ENCODE data around the gene VRK2. TPM values are rescaled to one million over a fixed set of nuclear protein-coding genes. Genes with fewer than 3 reads are reported as not detected.

The VRK2 gene
- total RNA-seq, 1 experiment from 2014 or later, result 33.0 TPM

DNA sequence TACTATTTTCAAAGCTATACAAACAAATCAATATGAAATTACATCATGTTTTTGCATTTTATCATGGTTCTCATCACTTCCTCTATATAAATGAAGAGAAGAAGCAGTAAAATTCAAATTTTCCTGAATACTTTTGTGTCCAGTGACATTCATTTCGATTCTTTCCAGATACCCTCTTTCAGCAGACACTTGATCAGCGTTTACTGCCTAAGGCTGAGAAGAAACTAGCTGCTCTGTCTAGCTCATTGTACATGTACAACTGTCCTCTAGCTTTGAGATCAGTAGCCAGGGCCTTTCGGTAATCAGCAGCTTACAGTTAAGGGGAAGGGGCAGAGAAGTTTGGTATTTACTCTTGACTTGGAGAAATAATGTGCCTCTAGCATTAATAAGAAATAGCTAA, 4.8 kb downstream of the VRK2 start:
- Histone ChIP-seq H3K4me3 (replicated peaks in 1 of 2; ENCODE audit: low read depth in 1 of 2, low read length in 2 of 2) (no peak overlapping the region), H3K4me2 (ENCODE audit: low read length) (no peak overlapping the region), H3K27me3 (ENCODE audit: insufficient read depth, low read length) (no peaks in the 10 kb centered on the region), H3K27ac (ENCODE audit: low read depth, low read length) (no peak overlapping the region), H3K36me3 (ENCODE audit: control insufficient read depth in 1 of 2, insufficient read depth in 2 of 2, low read length in 2 of 2) (peaks cover 5 to 18% of the 10 kb centered on the region in 2 experiments; a peak in 2 of 4 replicates), H3K79me2 (ENCODE audit: insufficient read depth, low read length) (peaks cover 67% of the 10 kb centered on the region), H4K20me1 (ENCODE audit: insufficient read depth) (no peaks in the 10 kb centered on the region), H2AFZ (ENCODE audit: low read depth, low read length, poor library complexity, severe bottlenecking) (no peak overlapping the region), H3K9me3 (ENCODE audit: control insufficient read depth in 1 of 2, insufficient read depth in 1 of 2, low read depth in 1 of 2, low read length in 2 of 2) (no peaks in the 10 kb centered on the region), H3K9ac (ENCODE audit: low read length) (no peak overlapping the region), H3K4me1 (ENCODE audit: control insufficient read depth in 1 of 2, insufficient read depth in 2 of 2, low read length in 2 of 2) (peaks cover 4 to 12% of the 10 kb centered on the region in 2 experiments; a peak in 3 of 4 replicates), H3K9me2 (ENCODE audit: insufficient read depth) (no peaks in the 10 kb centered on the region)
- ATAC-seq (no peak), DNase-seq (ENCODE audit: low read depth, low spot score) (no peak)
- BruUV-seq (replicated peaks), result no TSS peak
- CTCF ChIA-PET, result no interaction called here
- no peak for TF ChIP-seq TCF7L2 (IDR thresholded peaks at IDR 0.05; ENCODE audit: borderline replicate concordance, extremely low read depth, insufficient read depth, insufficient read length)
- TF ChIP-seq EZH2 (IDR thresholded peaks at IDR 0.05), result no peak
- TF ChIP-seq CEBPB (IDR thresholded peaks at IDR 0.05; ENCODE audit: low read depth), result no peak
- TF ChIP-seq CBX3 (IDR thresholded peaks at IDR 0.05; ENCODE audit: low read depth), result no peak
- POLR2A ChIA-PET, result interaction anchor here (1.0 kb wide), 1 partner anchor 10 kb away, joined by 4 read pairs; no protein-coding TSS in a partner anchor
- RAD21 ChIA-PET (ENCODE audit: low non-redundant PET in 1 of 2, low total read pairs in 2 of 2, uncharacterized antibody in 2 of 2, unreplicated experiment in 2 of 2), result no interaction called here
- intact Hi-C loops (cut with micrococcal nuclease), result no loop called here

DNA sequence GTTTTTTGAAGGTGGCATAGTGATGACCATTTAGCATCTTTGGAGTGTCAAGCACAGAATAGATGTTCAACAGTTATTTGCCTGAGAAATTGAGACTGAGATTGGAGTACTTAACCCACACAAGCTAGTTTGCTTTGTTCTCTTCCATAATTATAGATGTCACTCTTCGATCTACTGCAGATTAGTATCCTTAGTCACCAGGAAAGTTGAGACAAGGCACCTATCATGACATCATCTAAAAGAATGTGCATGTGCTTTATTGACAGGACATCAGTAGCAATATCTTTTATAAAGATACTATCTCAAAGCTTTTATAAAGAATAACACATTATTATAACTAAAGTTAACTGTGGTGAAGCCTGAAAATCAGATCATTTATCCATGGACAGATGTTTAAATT, 6.4 kb downstream of the VRK2 start:
- no TSS peak for BruUV-seq (replicated peaks)
- ATAC-seq (no peak), DNase-seq (ENCODE audit: low read depth, low spot score) (no peak)
- Histone ChIP-seq H3K9me2 (ENCODE audit: insufficient read depth) (no peaks in the 10 kb centered on the region), H3K9me3 (ENCODE audit: control insufficient read depth in 1 of 2, insufficient read depth in 1 of 2, low read depth in 1 of 2, low read length in 2 of 2) (no peaks in the 10 kb centered on the region), H2AFZ (ENCODE audit: low read depth, low read length, poor library complexity, severe bottlenecking) (no peak overlapping the region), H3K9ac (ENCODE audit: low read length) (no peak overlapping the region), H3K79me2 (ENCODE audit: insufficient read depth, low read length) (peaks cover 56% of the 10 kb centered on the region), H3K4me3 (replicated peaks in 1 of 2; ENCODE audit: low read depth in 1 of 2, low read length in 2 of 2) (no peak overlapping the region), H3K4me2 (ENCODE audit: low read length) (no peak overlapping the region), H3K36me3 (ENCODE audit: control insufficient read depth in 1 of 2, insufficient read depth in 2 of 2, low read length in 2 of 2) (peaks cover 5 to 20% of the 10 kb centered on the region in 2 experiments; a peak in 2 of 4 replicates), H3K27me3 (ENCODE audit: insufficient read depth, low read length) (no peaks in the 10 kb centered on the region), H3K27ac (ENCODE audit: low read depth, low read length) (no peak overlapping the region), H4K20me1 (ENCODE audit: insufficient read depth) (no peaks in the 10 kb centered on the region), H3K4me1 (ENCODE audit: control insufficient read depth in 1 of 2, insufficient read depth in 2 of 2, low read length in 2 of 2) (peaks cover 0 to 7% of the 10 kb centered on the region in 2 experiments; a peak in 3 of 4 replicates)
- intact Hi-C loops (cut with micrococcal nuclease), result no loop called here
- RAD21 ChIA-PET (ENCODE audit: low non-redundant PET in 1 of 2, low total read pairs in 2 of 2, uncharacterized antibody in 2 of 2, unreplicated experiment in 2 of 2), result no interaction called here
- CTCF ChIA-PET, result no interaction called here
- POLR2A ChIA-PET, result no interaction called here
- TF ChIP-seq EZH2phosphoT487 (IDR thresholded peaks at IDR 0.05; ENCODE audit: borderline replicate concordance) (no peak), RAD21 (IDR thresholded peaks at IDR 0.05; ENCODE audit: low read depth) (no peak), FOSL1 (IDR thresholded peaks at IDR 0.05; ENCODE audit: low read depth) (no peak), SRF (IDR thresholded peaks at IDR 0.05; ENCODE audit: low read depth) (no peak), TCF7L2 (IDR thresholded peaks at IDR 0.05; ENCODE audit: borderline replicate concordance, extremely low read depth, insufficient read depth, insufficient read length) (no peak), ZFX (IDR thresholded peaks at IDR 0.05) (no peak), POLR2A (IDR thresholded peaks at IDR 0.05; ENCODE audit: borderline replicate concordance, extremely low read depth, insufficient read depth, insufficient read length) (no peak), EGR1 (IDR thresholded peaks at IDR 0.05; ENCODE audit: low read depth) (no peak), POLR2AphosphoS5 (IDR thresholded peaks at IDR 0.05; ENCODE audit: low read depth, low read length) (no peak), JUND (IDR thresholded peaks at IDR 0.05) (no peak), EZH2 (IDR thresholded peaks at IDR 0.05) (no peak), SP1 (IDR thresholded peaks at IDR 0.05; ENCODE audit: low read depth) (no peak), CEBPB (IDR thresholded peaks at IDR 0.05; ENCODE audit: low read depth) (no peak)
- TF ChIP-seq, protein P1, sequence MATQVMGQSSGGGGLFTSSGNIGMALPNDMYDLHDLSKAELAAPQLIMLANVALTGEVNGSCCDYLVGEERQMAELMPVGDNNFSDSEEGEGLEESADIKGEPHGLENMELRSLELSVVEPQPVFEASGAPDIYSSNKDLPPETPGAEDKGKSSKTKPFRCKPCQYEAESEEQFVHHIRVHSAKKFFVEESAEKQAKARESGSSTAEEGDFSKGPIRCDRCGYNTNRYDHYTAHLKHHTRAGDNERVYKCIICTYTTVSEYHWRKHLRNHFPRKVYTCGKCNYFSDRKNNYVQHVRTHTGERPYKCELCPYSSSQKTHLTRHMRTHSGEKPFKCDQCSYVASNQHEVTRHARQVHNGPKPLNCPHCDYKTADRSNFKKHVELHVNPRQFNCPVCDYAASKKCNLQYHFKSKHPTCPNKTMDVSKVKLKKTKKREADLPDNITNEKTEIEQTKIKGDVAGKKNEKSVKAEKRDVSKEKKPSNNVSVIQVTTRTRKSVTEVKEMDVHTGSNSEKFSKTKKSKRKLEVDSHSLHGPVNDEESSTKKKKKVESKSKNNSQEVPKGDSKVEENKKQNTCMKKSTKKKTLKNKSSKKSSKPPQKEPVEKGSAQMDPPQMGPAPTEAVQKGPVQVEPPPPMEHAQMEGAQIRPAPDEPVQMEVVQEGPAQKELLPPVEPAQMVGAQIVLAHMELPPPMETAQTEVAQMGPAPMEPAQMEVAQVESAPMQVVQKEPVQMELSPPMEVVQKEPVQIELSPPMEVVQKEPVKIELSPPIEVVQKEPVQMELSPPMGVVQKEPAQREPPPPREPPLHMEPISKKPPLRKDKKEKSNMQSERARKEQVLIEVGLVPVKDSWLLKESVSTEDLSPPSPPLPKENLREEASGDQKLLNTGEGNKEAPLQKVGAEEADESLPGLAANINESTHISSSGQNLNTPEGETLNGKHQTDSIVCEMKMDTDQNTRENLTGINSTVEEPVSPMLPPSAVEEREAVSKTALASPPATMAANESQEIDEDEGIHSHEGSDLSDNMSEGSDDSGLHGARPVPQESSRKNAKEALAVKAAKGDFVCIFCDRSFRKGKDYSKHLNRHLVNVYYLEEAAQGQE (IDR thresholded peaks at IDR 0.05; ENCODE audit: low read depth), result no peak
- TF ChIP-seq, protein P2, sequence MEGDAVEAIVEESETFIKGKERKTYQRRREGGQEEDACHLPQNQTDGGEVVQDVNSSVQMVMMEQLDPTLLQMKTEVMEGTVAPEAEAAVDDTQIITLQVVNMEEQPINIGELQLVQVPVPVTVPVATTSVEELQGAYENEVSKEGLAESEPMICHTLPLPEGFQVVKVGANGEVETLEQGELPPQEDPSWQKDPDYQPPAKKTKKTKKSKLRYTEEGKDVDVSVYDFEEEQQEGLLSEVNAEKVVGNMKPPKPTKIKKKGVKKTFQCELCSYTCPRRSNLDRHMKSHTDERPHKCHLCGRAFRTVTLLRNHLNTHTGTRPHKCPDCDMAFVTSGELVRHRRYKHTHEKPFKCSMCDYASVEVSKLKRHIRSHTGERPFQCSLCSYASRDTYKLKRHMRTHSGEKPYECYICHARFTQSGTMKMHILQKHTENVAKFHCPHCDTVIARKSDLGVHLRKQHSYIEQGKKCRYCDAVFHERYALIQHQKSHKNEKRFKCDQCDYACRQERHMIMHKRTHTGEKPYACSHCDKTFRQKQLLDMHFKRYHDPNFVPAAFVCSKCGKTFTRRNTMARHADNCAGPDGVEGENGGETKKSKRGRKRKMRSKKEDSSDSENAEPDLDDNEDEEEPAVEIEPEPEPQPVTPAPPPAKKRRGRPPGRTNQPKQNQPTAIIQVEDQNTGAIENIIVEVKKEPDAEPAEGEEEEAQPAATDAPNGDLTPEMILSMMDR (IDR thresholded peaks at IDR 0.05 in 2 of 3, conservative IDR thresholded peaks at IDR 0.05 in 1 of 3; ENCODE audit: borderline replicate concordance in 1 of 3, insufficient read depth in 1 of 3, low read depth in 2 of 3, low read length in 2 of 3), result no peak
- TF ChIP-seq, protein P3, sequence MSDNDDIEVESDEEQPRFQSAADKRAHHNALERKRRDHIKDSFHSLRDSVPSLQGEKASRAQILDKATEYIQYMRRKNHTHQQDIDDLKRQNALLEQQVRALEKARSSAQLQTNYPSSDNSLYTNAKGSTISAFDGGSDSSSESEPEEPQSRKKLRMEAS (IDR thresholded peaks at IDR 0.05), result no peak
